ENCODE data around the gene FAM8A1.
"Not testable (repeated sequence)": the region's sequence is repeated elsewhere in the genome, so short reads cannot be mapped to it uniquely, and the experiment has no call there.

The FAM8A1 gene, protein sequence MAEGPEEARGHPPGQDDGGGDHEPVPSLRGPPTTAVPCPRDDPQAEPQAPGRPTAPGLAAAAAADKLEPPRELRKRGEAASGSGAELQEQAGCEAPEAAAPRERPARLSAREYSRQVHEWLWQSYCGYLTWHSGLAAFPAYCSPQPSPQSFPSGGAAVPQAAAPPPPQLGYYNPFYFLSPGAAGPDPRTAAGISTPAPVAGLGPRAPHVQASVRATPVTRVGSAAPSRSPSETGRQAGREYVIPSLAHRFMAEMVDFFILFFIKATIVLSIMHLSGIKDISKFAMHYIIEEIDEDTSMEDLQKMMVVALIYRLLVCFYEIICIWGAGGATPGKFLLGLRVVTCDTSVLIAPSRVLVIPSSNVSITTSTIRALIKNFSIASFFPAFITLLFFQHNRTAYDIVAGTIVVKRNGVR

GRCh38 chr6:17599877-17600526 is at the start of gene FAM8A1:
FAM8A1 (plus strand) TSS chr6:17600302; CDS start chr6:17600410, 108 bp downstream.
- DNase-seq = peak; percentile 64

DNA sequence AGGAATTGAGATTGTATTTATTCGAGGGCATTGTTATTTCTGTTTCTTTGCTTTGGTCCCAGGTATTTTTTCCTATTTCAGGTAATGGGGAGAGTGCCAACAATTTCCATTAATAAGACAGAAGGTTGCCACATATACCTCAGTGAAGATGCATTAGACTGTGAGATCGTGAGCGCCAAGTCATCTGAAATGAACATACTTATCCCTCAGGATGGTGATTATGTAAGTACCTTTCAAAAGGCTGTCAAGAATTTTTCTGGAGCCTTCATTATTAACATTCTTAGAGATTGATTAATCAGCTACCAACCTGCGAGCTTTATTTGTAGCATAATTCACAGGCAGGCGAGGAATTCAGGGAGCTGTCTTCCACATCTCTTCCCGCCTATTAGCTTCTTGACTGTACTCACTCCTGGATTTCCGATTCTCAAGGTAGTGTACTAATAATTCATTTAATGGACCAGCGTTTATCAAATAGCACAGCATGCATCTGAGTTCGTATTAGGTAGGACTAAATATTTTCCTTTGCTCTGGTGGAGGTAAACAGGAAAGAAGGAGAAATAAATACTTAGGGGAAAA is 48.6 kb upstream of the FAM8A1 start:
- DNase-seq = no peak

GRCh38 chr6:17552861-17553260 is 47.2 kb upstream of the FAM8A1 start:
- DNase-seq = no peak

- DNase-seq = no peak
Measured at GRCh38 chr6:17556014-17556413, 44.1 kb upstream of the FAM8A1 start.

- DNase-seq = no peak
Measured at GRCh38 chr6:17562636-17563035, 37.5 kb upstream of the FAM8A1 start.

- no peak for DNase-seq
Measured at GRCh38 chr6:17565399-17565798, 34.7 kb upstream of the FAM8A1 start.

DNA sequence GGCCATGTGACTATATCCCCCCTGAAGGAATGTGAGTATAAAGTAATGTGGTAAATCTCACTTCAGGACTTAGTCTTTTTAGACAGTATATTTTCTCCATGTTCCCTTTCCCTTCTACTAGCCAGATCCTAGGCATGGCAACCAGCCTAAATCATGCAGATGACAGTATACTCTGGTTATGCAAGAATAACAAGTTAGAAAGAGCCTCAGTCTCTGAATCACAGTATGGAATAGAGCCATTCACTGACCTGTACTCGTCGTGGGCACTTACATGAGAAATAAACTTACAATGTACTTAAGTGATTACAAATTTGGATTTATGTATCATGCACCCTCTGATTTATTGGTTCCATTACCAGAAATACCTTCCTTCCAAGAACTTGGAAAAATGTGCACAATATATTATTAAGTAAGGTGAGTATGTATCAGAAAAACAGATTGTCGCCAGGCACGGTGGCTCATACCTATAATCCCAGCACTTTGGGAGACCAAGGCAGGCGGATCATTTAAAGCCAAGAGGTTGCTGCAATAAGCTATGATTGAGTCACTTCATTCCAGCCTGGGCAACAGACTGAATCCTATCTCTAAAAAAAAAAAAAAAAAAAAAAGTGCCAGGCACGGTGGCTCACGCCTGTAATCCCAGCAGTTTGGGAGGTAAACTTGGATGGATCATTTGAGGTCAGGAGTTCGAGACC is 25.1 kb upstream of the FAM8A1 start:
- DNase-seq = peak; percentile 15

DNA sequence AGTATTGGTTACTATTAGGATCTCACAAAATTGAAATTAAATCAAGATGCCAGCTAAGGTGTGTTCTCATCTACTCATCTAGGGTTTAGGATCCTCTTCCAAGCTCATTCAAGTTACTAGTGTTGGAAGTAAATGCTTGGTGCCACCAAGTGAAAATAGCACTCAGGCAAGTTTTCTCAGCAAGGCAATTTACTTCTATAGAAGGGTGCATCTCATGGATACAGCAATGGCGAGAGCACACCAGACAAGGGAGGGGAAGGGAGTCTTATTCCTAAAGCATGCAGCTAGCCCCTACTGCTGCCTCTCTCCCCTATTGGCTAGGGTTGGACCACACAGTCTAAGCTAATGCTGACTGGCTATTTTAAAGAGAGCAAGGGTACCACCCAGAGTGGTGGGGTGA is 23.0 kb upstream of the FAM8A1 start:
- no peak for DNase-seq

DNA sequence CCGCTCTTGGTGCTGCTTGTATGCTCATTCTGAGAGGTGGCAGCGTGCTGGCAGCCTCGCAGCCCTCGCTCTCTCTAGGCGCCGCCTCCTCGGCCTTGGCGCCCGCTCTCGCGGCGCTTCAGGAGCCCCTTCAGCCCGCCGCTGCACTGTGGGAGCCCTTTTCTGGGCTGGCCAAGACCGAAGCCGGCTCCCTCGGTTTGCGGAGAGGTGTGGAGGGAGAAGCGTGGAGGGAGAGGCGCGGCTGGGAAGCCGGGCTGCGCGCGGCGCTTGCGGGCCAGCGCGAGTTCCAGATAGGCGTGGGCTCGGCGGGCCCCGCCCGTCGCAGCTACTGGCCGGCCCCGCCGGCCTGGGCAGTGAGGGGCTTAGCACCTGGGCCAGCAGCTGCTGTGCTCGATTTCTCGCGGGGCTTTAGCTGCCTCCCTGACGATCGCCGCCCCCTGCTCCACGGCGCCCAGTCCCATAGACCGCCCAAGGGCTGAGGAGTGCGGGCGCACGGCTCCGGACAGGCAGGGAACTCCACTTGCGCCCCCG is 19.5 kb upstream of the FAM8A1 start:
- peak; percentile 34 for DNase-seq

- peak; percentile 15 for DNase-seq
Measured at GRCh38 chr6:17581282-17581681, 18.8 kb upstream of the FAM8A1 start.

- DNase-seq = no peak
Measured at GRCh38 chr6:17583811-17584210, 16.3 kb upstream of the FAM8A1 start.

DNA sequence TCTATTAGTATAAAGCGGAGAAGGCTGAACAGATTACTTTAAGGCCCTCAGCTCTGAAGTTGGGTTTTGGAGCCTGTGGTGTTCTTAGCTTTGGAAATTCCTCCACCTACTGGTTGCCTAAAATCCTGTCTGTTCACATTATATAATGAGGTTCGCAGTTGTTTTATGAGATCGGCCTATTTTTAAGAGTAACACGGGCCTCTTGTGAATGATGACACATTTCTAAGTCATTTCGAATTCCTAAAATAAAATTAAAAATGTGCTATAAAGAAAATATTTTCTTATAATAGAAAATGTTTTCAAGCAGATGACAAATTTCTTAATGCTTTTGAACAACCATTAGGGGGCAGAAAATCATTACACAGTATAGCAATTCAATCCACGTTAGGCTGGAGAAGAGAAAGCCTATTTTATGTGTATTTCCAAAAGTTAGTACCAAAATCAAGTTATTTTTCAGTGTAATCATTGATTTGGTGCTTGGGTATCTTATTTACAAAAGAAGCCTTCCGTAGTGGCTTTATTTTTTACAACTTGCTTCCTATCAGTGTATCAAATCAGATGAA is 15.8 kb upstream of the FAM8A1 start:
- no peak for DNase-seq

GRCh38 chr6:17585766-17586490 is 14.2 kb upstream of the FAM8A1 start:
- DNase-seq = no peak

DNA sequence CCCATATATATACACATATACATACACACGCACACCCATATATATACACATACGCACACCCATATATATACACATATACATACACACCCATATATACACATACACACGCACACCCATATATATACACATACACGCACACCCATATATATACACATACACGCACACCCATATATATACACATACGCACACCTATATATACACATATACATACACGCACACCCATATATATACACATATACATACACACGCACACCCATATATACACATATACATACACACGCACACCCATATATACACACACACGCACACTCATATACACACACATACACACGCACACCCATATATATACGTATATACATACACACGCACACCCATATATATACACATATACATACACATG is 13.5 kb upstream of the FAM8A1 start:
- DNase-seq = not testable (repeated sequence)

DNA sequence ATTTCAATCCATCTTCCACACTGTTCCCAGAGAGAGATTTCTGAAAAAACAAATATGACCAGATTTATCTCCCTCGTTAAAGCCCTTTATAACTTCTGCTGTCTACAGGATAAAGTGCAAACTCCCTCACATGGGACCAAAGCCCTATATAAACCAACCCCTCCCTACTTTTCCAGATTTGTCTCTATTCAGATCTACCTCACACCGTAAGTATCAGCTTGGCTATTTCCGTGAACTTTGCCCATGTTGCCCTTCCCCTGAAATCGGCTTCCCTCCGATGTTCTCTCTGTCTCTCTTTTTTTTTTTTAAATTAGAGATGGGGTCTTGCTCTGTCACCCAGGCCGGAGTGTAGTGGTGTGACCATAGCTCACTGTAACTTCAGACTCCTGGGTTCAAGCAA is 12.1 kb upstream of the FAM8A1 start:
- no peak for DNase-seq

DNA sequence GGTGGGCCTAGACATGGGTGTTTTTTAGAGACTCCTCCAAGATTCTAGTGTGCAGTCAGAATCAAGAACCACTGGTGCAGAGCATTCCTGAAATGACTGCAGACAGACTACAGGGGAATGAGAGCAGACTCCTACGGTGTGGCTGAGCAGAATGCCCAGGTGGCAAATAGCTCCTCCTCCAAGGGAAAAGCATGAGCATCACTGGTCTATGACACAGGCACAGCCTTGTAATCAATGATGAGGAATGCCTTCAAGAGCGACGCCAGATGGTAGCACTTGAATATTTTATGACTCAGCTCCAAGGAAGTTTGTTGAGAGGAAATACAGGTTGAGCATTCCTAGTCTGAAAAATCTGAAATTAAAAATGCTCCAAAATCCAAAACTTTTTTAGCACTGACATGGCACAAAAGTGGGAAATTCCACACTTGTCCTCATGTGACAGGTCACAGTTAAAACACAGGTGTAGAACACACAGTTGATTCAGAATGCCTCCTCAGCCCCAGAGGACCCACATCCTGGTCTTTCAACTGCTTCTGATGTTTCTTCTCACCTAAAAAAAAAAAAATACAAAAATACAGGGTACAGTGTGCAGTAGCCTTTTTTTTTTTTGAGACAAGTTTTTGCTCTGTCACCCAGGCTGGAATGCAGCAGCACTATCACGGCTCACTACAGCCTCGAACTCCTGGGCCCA is 10.6 kb upstream of the FAM8A1 start:
- peak; percentile 7 for DNase-seq

DNA sequence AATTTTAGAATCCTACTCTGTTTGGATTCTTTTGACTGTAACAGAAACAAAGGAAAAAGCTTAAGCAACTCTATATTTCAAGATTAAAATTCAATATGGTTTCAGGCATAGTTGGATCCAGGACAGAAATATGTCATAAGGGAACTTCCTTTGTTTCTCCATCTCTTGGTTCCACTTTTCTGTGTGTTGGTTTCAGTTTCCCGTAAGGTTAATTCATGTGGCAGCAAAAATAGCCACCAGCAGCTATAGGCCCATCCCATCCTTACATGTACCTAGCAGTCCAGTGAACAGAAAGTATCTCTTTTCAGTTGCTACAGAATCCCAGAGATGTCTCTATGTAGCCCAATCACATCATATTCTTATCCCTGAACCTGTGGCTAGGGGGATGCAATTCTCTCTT is 8.8 kb upstream of the FAM8A1 start:
- DNase-seq = no peak

GRCh38 chr6:17593246-17593645 is 6.9 kb upstream of the FAM8A1 start:
- no peak for DNase-seq

GRCh38 chr6:17596085-17596484 is 4.0 kb upstream of the FAM8A1 start:
- DNase-seq = no peak

DNA sequence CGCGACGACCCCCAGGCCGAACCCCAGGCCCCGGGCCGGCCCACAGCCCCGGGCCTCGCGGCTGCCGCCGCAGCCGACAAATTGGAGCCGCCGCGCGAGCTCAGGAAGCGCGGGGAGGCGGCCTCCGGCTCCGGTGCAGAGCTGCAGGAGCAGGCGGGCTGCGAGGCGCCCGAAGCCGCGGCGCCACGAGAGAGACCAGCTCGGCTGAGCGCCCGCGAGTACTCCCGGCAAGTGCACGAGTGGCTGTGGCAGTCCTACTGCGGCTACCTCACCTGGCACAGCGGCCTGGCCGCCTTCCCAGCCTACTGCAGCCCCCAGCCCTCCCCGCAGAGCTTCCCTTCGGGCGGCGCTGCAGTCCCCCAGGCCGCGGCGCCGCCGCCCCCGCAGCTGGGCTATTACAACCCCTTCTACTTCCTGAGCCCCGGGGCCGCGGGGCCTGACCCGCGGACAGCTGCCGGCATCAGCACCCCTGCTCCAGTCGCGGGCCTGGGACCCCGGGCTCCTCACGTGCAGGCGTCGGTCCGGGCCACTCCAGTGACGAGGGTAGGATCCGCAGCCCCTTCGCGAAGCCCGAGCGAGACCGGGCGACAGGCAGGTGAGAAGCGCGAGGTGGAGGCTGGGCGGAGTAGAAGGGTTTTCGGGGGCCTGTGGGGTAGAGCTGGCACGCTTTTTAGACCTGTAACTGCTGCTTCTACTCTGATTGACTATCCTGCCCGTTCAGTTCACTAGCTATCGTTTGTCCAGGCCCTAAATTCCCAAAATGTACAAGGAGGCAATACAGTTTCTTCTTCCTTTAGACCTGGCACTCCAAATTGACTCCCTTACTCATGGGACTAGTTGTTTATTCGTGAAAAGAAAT is 654 bp downstream of the FAM8A1 start:
- DNase-seq = no peak

GRCh38 chr6:17601386-17601703 is 1.2 kb downstream of the FAM8A1 start:
- no peak for DNase-seq

Measured in T1000 (cell line).